ENCODE results near the gene TRPM5. TPM values are rescaled to one million over a fixed set of nuclear protein-coding genes. Genes with fewer than 3 reads are reported as not detected.

TRPM5 gene
- total RNA-seq, 2 experiments from 2014 or later, result not detected

GRCh38 chr11:2395856-2396255, 48.5 kb downstream of the TRPM5 start:
- Mint-ChIP-seq H3K9me3 (ENCODE audit: low read depth) (no peaks in the 10 kb centered on the region), H3K4me1 (peaks cover 6% of the 10 kb centered on the region), H3K4me3 (no peak overlapping the region), H3K27me3 (no peaks in the 10 kb centered on the region), H3K27ac (no peak overlapping the region), H3K36me3 (peaks cover 5% of the 10 kb centered on the region)
- CTCF ChIA-PET, result interaction anchor here (0.6 kb wide), 1 partner anchor 810 kb away, joined by 4 read pairs; no protein-coding TSS in a partner anchor
- DNase-seq, result no peak
- no peak for ATAC-seq

GRCh38 chr11:2395211-2395730, 49.0 kb downstream of the TRPM5 start:
- peaks cover 5% of the 10 kb centered on the region for H3K36me3 Mint-ChIP-seq
- peaks cover 8% of the 10 kb centered on the region for H3K4me1 Mint-ChIP-seq
- ATAC-seq, result no peak
- CTCF ChIA-PET, result no interaction called here
- H3K9me3 Mint-ChIP-seq (ENCODE audit: low read depth), result no peaks in the 10 kb centered on the region
- H3K4me3 Mint-ChIP-seq, result no peak overlapping the region
- DNase-seq, result no peak
- no peaks in the 10 kb centered on the region for H3K27me3 Mint-ChIP-seq
- no peak overlapping the region for H3K27ac Mint-ChIP-seq

- Mint-ChIP-seq H3K27ac (no peak overlapping the region), H3K4me1 (peaks cover 11% of the 10 kb centered on the region), H3K9me3 (ENCODE audit: low read depth) (no peaks in the 10 kb centered on the region), H3K36me3 (peaks cover 5% of the 10 kb centered on the region), H3K4me3 (no peak overlapping the region), H3K27me3 (no peaks in the 10 kb centered on the region)
- ATAC-seq (no peak), DNase-seq (no peak)
- CTCF ChIA-PET, result no interaction called here
Observed at GRCh38 chr11:2394818-2395105, 49.6 kb downstream of the TRPM5 start.

Other genes with a start within 250 kb of the TRPM5 start
- under 1 TPM; 0.12 to 0.15 TPM for gene ASCL2, start 173.9 kb downstream of the TRPM5 start, total RNA-seq
- gene C11orf21, start 142.6 kb downstream of the TRPM5 start, total RNA-seq, result 10 to 100 TPM; 28.3 to 49.2 TPM
- gene TSPAN32, start 142.5 kb downstream of the TRPM5 start, total RNA-seq, result 10 to 100 TPM; 20.5 to 41.4 TPM
- gene CD81, start 67.2 kb downstream of the TRPM5 start, total RNA-seq, result 100 to 1,000 TPM; 162 to 192 TPM
- 10 to 100 TPM; 48.4 to 52.1 TPM for gene TSSC4, start 43.8 kb downstream of the TRPM5 start, total RNA-seq
- 1 to 10 TPM; 4.3 to 9.2 TPM for gene KCNQ1, start 494 bp upstream of the TRPM5 start, total RNA-seq

All from activated CD8-positive, alpha-beta memory T cell treated with anti-CD3 and anti-CD28 coated beads, Interleukin-2, amount 10 ng/mL, durations not matched to agents 7 days and 5 days (primary cell).